Activated T-cell treated with anti-CD3 and anti-CD28 coated beads, Interleukin-2, amount 50 U/mL, for 72 hours (primary cell): ENCODE results near the gene CFAP77. TPM values are rescaled to one million over a fixed set of nuclear protein-coding genes. Genes with fewer than 3 reads are reported as not detected.
A peak's percentile ranks its signal among the peaks of the same experiment; 100 is the strongest.

Experiments used
- ATAC-seq, 2 donors: fragments of 150-1000 bp; cut with Tn5 transposase; replicated peaks in 1 of 2; 2 replicates each; pipeline ENCODE4 v1.10.0; 2021; ENCODE audit warnings: moderate library complexity in 2 of 2, mild to moderate bottlenecking in 1 of 2
- DNase-seq, 2 donors: peaks; one replicate each; pipeline ENCODE4 v3.0.0; 2021 to 2022; ENCODE audit warnings: mixed read lengths in 1 of 2
- H3K27ac Mint-ChIP-seq: one replicate; pipeline ENCODE4 v1.8.0; 2022; ENCODE audit warnings: mild to moderate bottlenecking, moderate library complexity, mixed read lengths
- H3K27me3 Mint-ChIP-seq: one replicate; pipeline ENCODE4 v1.8.0; 2022; ENCODE audit warnings: low read depth, mixed read lengths
- H3K36me3 Mint-ChIP-seq, 2 donors: one replicate each; pipeline ENCODE4 v1.8.0; 2022; ENCODE audit warnings: mixed read lengths in 2 of 2, mild to moderate bottlenecking in 1 of 2; ENCODE audit not compliant: insufficient read depth in 2 of 2
- H3K4me1 Mint-ChIP-seq: one replicate; pipeline ENCODE4 v1.8.0; 2022; ENCODE audit warnings: low read depth, mixed read lengths
- H3K4me3 Mint-ChIP-seq, 2 donors: one replicate each; pipeline ENCODE4 v1.8.0; 2022; ENCODE audit warnings: mild to moderate bottlenecking in 2 of 2, mixed read lengths in 2 of 2, moderate library complexity in 2 of 2
- H3K9me3 Mint-ChIP-seq, 2 donors: one replicate each; pipeline ENCODE4 v1.8.0; 2022; ENCODE audit warnings: mixed read lengths in 2 of 2
- total RNA-seq, 2 donors: library from RNA; stranded (reverse); gene quantifications; one replicate each; pipeline ENCODE4 v1.2.3, GENCODE V29; 2022

The CFAP77 gene
- total RNA-seq, 2 donors from 2014 or later, result not detected

DNA sequence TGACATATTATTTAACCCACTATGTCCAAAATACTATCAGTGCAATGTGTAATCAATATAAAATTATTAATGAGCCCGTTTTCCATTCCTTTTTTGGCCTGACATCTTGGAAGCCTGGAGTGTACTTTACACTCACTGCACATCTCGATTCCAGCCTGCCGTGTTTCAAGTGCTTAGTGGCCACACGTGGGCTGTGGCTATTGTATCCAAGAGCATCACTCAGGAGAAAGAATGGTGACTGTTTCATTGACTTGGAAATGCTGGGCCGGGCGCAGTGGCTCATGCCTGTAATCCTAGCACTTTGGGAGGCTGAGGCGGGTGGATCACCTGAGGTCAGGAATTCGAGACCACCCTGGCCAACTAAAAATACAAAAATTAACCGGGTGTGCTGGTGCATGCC lies 54.5 kb downstream of the CFAP77 start:
- Mint-ChIP-seq H3K36me3 (no peaks in the 10 kb centered on the region), H3K4me1 (no peaks in the 10 kb centered on the region), H3K9me3 (no peaks in the 10 kb centered on the region), H3K27me3 (peaks cover 28% of the 10 kb centered on the region), H3K4me3 (no peak overlapping the region), H3K27ac (no peak overlapping the region)
- DNase-seq (no peak), ATAC-seq (no peak)

DNA sequence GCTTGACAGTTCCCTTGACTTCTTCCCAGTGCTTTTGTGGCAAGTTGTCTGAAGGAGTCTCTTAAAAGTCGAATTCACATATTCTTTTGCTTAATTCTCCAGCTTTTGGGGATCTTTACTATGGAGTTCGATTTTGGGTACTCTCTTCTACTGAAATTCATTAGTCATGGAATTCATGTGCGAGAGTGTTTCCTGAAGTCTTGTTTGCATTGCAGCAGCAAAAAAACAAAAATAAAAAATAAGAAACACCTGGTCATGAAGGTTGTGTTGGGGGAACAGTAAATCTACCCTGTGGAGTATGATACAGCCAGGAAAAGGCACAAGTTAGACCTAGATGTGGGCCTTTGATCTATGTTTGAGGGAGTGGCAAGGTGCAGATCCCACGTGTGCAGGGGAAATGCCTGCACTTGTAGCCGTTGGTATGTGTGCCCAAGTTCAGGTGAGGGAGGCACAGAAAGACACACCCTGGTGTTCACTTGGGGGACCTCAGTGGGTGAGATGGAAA lies 55.2 kb downstream of the CFAP77 start:
- H3K36me3 Mint-ChIP-seq, result no peaks in the 10 kb centered on the region
- H3K27me3 Mint-ChIP-seq, result peaks cover 28% of the 10 kb centered on the region
- H3K9me3 Mint-ChIP-seq, result no peaks in the 10 kb centered on the region
- no peak overlapping the region for H3K27ac Mint-ChIP-seq
- H3K4me3 Mint-ChIP-seq, result no peak overlapping the region
- ATAC-seq (no peak), DNase-seq (no peak)
- H3K4me1 Mint-ChIP-seq, result no peaks in the 10 kb centered on the region

DNA sequence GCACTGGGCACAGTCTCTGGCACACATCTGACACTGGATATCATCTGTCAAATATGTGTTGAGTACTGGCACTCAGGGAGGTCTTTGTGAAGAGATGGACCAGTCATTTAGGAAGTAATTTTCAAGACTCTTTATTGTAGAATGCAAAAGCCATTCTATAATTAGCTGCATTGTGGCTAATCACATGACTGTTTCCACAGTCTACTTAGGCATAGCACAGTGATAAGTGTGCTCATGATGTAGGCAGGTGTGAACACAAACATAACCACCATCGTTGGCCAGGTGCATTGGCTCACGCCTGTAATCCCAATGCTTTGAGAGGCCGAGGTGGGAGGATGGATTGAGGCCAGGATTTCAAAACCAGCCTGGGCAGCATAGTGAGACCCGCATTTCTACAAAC lies 62.2 kb downstream of the CFAP77 start:
- Mint-ChIP-seq H3K4me1 (no peaks in the 10 kb centered on the region), H3K4me3 (no peak overlapping the region), H3K27me3 (peaks cover 22% of the 10 kb centered on the region), H3K36me3 (no peaks in the 10 kb centered on the region), H3K9me3 (no peaks in the 10 kb centered on the region), H3K27ac (no peak overlapping the region)
- ATAC-seq, result no peak
- no peak for DNase-seq

DNA sequence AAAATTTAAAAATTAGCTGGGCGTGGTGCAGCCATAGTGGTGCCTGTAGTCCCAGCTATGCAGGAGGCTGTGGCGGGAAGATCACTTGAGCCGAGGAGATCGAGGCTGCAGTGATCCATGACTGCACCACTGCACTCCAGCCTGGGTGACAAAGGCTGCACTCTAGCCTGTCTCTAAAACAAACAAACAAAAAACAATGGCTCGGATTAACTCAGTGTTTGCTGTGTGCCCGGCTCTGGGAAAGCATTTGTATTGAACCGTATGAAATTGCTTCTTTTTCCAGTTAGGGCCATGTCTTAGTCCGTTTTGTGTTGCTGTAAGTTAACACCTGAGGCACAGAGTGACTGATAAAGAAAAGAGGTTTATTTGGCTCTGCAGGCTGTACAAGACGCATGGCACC lies 62.6 kb downstream of the CFAP77 start:
- no peak overlapping the region for H3K27ac Mint-ChIP-seq
- no peaks in the 10 kb centered on the region for H3K9me3 Mint-ChIP-seq
- H3K36me3 Mint-ChIP-seq, result no peaks in the 10 kb centered on the region
- no peak for DNase-seq
- no peak for ATAC-seq
- H3K4me1 Mint-ChIP-seq, result no peaks in the 10 kb centered on the region
- H3K4me3 Mint-ChIP-seq, result no peak overlapping the region
- peaks cover 22% of the 10 kb centered on the region for H3K27me3 Mint-ChIP-seq

DNA sequence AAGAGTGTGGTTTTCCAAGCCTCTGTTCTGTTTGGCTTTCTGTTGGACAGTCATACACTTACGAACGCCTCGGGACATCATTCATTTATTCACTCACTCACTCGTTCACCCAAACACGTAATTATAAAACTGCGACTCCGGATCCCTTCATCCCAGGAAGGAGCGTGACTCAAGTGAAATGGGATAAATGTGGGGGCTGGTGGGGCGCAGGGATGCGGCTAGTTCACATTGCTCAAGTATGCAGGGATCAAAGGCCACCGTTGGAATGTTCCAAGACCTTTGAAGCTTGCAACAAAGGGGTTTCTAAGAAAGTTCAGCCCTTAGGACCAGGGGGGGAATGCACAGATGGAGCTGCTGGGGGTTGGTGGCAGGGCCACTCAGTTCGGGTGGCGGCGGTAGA lies 64.2 kb downstream of the CFAP77 start:
- ATAC-seq, result no peak
- H3K36me3 Mint-ChIP-seq, result no peaks in the 10 kb centered on the region
- no peaks in the 10 kb centered on the region for H3K4me1 Mint-ChIP-seq
- no peaks in the 10 kb centered on the region for H3K9me3 Mint-ChIP-seq
- no peak overlapping the region for H3K4me3 Mint-ChIP-seq
- no peak for DNase-seq
- H3K27me3 Mint-ChIP-seq, result peaks cover 19% of the 10 kb centered on the region
- H3K27ac Mint-ChIP-seq, result no peak overlapping the region

DNA sequence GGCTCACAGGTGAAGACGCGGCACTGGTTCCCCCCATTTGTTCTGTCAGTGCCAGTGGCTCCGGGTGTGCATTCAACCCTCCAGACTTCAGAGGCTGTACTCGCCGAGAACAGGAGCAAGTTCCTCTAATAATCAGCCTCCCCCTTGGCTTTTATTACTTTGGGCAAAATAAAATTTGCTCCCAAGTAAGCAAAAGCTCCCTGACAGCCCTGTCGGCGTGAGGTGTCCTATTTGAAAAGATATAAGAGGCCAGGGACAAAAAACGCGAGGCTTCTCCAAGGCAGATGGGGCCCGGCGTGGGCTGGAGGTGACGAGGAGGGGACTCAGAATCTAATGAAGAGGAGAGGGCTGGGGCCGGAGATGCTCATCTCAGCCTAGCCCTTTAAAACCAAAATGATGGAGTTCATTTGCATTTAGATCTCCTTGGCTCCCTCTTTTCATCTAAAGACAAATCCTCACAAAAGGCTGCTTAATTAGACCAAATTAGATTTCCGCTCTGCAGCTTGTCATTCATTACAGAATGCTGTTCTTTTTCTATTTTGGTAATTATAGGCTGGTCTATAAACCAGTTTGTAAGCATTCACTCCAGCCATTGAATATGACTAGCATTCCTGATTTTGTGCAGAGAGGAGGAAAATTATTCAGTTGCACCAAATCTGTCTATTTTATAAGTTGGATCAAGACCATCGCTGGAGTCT lies 68.5 kb downstream of the CFAP77 start:
- ATAC-seq (no peak), DNase-seq (no peak)
- H3K27ac Mint-ChIP-seq, result no peak overlapping the region
- peaks cover 11% of the 10 kb centered on the region for H3K4me1 Mint-ChIP-seq
- peaks cover 44% of the 10 kb centered on the region for H3K27me3 Mint-ChIP-seq
- no peaks in the 10 kb centered on the region for H3K9me3 Mint-ChIP-seq
- no peaks in the 10 kb centered on the region for H3K36me3 Mint-ChIP-seq
- no peak overlapping the region for H3K4me3 Mint-ChIP-seq

DNA sequence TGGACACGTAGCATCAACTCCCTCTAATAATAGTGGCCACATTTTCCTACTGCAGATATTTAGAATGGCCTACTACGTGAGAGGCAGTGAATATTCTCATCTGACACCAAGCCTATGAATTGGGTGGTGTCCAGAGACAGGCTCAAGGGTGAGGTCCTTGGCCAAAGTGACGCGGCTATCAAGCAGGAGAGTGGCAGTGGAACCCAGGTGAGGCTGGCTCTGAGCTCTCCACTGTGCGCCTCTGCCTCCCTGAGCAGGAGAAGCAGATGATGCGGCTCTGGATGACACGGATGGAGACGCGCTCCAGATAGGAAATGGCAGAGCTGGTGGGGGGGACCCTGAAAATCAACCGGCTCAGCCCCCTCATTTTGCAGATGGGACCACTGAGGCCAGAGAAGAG lies 69.7 kb downstream of the CFAP77 start:
- no peaks in the 10 kb centered on the region for H3K36me3 Mint-ChIP-seq
- H3K4me1 Mint-ChIP-seq, result peaks cover 11% of the 10 kb centered on the region
- H3K27ac Mint-ChIP-seq, result no peak overlapping the region
- DNase-seq (no peak), ATAC-seq (no peak)
- no peaks in the 10 kb centered on the region for H3K9me3 Mint-ChIP-seq
- peaks cover 57% of the 10 kb centered on the region for H3K27me3 Mint-ChIP-seq
- H3K4me3 Mint-ChIP-seq, result no peak overlapping the region

DNA sequence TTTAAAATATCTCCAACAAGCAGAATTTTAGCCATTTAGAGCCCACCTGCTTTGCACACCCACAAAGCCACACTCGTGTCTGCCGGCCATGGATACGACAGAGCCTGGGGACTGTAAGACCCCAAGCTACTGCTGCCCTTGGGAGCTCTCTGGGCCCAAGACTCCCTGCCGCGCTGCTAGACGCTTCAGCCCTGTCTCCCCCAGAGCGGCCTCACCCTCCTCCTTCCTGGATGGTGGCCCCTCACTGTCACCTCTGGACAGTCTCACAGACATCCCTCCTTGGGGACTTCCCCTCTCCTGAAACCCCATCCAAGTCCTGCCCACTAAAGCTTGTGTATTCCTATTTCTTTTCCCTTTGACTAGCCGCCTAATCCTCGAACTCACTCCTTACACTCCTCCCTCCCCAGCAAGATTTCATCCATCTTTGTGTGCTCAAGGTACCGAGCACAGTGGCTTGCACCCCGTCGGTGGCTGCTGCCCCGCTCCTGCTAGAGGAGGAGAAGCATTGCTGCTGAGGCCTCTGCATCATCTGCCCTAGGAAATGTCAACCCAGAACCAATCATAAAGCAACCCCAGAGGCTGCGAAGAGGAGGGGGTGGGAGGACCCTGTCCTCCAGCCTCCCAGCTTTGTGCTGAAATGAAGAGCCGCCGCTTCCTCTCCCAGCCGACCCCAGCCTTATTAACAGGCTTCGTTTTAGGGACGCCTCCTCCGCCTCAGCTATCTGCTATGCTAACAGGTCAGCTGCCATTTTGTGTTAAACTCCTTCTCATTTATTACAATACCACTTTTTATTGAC lies 71.2 kb downstream of the CFAP77 start:
- no peaks in the 10 kb centered on the region for H3K36me3 Mint-ChIP-seq
- DNase-seq, result no peak
- ATAC-seq, result no peak
- peaks cover 11% of the 10 kb centered on the region for H3K4me1 Mint-ChIP-seq
- H3K27ac Mint-ChIP-seq, result no peak overlapping the region
- H3K9me3 Mint-ChIP-seq, result no peaks in the 10 kb centered on the region
- H3K27me3 Mint-ChIP-seq, result peaks cover 61% of the 10 kb centered on the region
- no peak overlapping the region for H3K4me3 Mint-ChIP-seq

DNA sequence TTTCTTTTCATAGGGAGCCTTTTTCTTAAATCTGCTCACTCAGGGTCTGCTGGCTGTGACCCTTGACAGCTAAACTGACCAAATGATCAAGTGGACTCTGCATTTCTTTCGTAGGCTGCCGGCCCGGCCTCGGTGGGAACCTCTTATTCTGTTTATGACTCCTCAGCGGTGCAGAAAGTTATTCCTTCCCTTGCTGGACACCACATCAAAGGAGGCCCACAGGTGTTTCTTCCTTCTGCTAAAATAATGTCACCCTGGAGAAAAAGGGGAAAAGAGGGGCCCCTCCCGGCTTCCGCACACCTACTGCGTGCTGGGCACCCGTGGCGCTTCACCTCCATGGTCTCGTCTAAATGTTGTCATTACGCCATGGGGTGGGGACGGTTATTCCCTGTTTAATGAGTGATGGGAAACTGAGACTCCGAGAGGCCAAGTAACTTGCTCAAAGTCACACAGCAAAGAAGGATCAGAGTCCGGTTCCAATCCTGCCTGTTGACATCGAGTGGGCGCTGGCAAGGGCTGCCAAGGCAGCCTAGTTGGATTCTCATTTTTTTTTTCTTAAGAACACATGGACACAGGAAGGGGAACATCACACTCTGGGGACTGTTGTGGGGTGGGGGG lies 72.3 kb downstream of the CFAP77 start:
- no peak for ATAC-seq
- DNase-seq, result no peak
- no peaks in the 10 kb centered on the region for H3K9me3 Mint-ChIP-seq
- H3K27ac Mint-ChIP-seq, result no peak overlapping the region
- H3K4me1 Mint-ChIP-seq, result peaks cover 22% of the 10 kb centered on the region
- H3K36me3 Mint-ChIP-seq, result peaks cover 0 to 1% of the 10 kb centered on the region in 2 donors
- H3K4me3 Mint-ChIP-seq, result no peak overlapping the region
- peaks cover 61% of the 10 kb centered on the region for H3K27me3 Mint-ChIP-seq

DNA sequence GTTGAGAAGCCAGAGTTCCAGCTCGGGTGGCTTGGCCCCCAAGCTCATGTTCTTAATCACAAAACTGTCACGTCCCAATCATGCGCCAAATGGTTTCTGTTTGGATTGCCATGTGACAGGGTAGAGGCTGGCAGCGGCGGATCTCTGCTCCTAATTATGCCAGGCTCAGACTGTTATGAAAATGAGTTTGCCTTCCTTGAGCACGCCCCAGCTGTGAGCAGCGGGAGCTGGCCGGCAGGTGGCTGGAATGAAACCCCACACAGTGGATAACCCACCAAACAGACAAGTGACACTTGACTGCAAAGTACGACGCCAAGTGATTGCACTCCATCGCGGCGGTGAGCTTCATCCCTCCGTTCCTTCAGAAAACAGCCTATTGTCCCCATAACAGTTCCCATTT lies 75.4 kb downstream of the CFAP77 start:
- no peak for DNase-seq
- Mint-ChIP-seq H3K27me3 (peaks cover 81% of the 10 kb centered on the region), H3K4me3 (no peak overlapping the region), H3K27ac (no peak overlapping the region), H3K4me1 (peaks cover 37% of the 10 kb centered on the region), H3K36me3 (peaks cover 0 to 1% of the 10 kb centered on the region in 2 donors), H3K9me3 (no peaks in the 10 kb centered on the region)
- no peak for ATAC-seq

DNA sequence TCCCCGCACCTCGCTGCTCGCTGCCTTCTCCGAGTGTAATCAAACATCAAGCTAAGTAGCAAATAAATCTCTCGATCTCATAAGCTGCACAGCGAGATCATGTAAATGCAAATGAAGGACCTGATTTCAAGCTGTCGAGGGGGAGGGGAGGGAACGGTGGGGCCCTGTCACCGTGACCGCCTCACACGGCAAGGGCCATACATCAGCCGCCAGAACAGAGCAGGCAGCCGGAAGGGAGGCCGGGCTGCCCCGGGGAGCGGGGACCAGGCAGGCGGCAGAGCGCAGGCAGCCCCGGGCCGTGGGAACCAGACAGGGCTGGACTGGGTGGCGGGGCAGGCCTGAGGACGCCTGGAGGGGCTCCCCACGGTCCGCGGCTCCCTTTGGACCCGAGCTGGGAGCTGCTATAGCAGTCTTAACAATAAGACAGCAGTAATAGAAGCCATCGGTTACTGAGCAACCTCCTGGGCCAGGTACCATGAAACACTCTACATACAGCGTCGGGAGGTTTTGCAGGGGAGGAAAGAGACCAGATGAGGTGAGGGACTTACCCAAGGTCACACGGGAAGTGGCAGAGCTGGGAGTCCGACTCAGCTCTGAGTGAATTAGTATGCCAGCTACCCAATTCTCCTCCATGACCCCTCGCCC lies 76.8 kb downstream of the CFAP77 start:
- Mint-ChIP-seq H3K9me3 (no peaks in the 10 kb centered on the region), H3K27ac (no peak overlapping the region), H3K4me1 (peaks cover 37% of the 10 kb centered on the region), H3K27me3 (peaks cover 85% of the 10 kb centered on the region), H3K4me3 (peak overlapping the region; percentile 70 to 75), H3K36me3 (peaks cover 0 to 1% of the 10 kb centered on the region in 2 donors)
- ATAC-seq, result peak; percentile 89 to 93
- peak; percentile 73 to 79 for DNase-seq

DNA sequence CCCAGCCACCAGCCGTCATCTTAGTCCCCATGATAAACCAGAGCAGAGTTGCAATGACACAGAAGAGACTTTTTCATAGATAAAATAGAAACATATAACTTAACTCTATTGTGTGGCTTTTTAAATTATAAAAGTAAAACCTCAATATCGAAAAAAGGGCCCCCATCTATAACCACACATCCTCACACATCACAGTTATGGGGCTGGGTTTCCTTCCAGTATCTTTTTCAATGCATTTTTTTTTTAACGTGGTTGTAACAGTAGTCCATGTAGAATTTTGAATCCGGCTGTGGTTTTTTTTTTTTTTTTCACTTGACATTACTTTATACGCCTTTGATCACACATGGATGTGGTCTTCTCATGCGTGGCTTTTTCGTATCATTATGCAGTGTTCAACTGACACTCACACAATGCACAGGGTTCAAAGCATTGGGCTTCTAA lies 77.4 kb downstream of the CFAP77 start:
- Mint-ChIP-seq H3K4me1 (peaks cover 32% of the 10 kb centered on the region), H3K27ac (peak overlapping the region; percentile 86), H3K9me3 (no peaks in the 10 kb centered on the region), H3K4me3 (peak overlapping the region; percentile 70 to 75), H3K36me3 (peaks cover 0 to 1% of the 10 kb centered on the region in 2 donors), H3K27me3 (peaks cover 85% of the 10 kb centered on the region)
- peak; percentile 65 to 73 for ATAC-seq
- no peak for DNase-seq
